ENCODE data around the gene GALNT15. TPM values are rescaled to one million over a fixed set of nuclear protein-coding genes. Genes with fewer than 3 reads are reported as not detected.

Gene GALNT15
- total RNA-seq, 3 donors from 2014 or later: 5.5 to 47.0 (median 12.5) TPM

GRCh38 chr3:16174976-16175901 lies 759 bp downstream of the GALNT15 start:
- Histone ChIP-seq H3K4me3 (no peak overlapping the region), H3K4me1 (ENCODE audit: low read depth) (no peaks in the 10 kb centered on the region), H3K9me3 (no peaks in the 10 kb centered on the region), H3K36me3 (ENCODE audit: low read depth) (no peaks in the 10 kb centered on the region)
- DNase-seq: no peak
- intact Hi-C loops (cut with DNase I, micrococcal nuclease): loop anchor here in 1 of 2 donors (5.0 kb wide), 2 partner anchors 72 to 123 kb away; no protein-coding TSS in a partner anchor
- no peak for TF ChIP-seq CTCF (IDR thresholded peaks at IDR 0.05)
- ATAC-seq: no peak

GRCh38 chr3:16176391-16177030 lies 2.0 kb downstream of the GALNT15 start:
- TF ChIP-seq CTCF (IDR thresholded peaks at IDR 0.05): no peak
- ATAC-seq: no peak
- H3K4me1 ChIP-seq (ENCODE audit: low read depth): no peaks in the 10 kb centered on the region
- DNase-seq: no peak
- intact Hi-C loops (cut with DNase I, micrococcal nuclease): loop anchor here in 1 of 2 donors (5.0 kb wide), 2 partner anchors 71 to 124 kb away; no protein-coding TSS in a partner anchor
- no peaks in the 10 kb centered on the region for H3K9me3 ChIP-seq
- no peaks in the 10 kb centered on the region for H3K36me3 ChIP-seq (ENCODE audit: low read depth)
- H3K4me3 ChIP-seq: no peak overlapping the region

- intact Hi-C loops (cut with DNase I, micrococcal nuclease): loop anchor here in 1 of 2 donors (5.0 kb wide), 2 partner anchors 70 to 125 kb away; no protein-coding TSS in a partner anchor
- no peak for DNase-seq
- no peak for ATAC-seq
- H3K4me3 ChIP-seq: no peak overlapping the region
- TF ChIP-seq CTCF (IDR thresholded peaks at IDR 0.05): no peak
- H3K4me1 ChIP-seq (ENCODE audit: low read depth): no peaks in the 10 kb centered on the region
- H3K9me3 ChIP-seq: no peaks in the 10 kb centered on the region
- no peaks in the 10 kb centered on the region for H3K36me3 ChIP-seq (ENCODE audit: low read depth)
Observed at GRCh38 chr3:16177382-16177781, 2.9 kb downstream of the GALNT15 start.

GRCh38 chr3:16177962-16178627 lies 3.6 kb downstream of the GALNT15 start:
- no peaks in the 10 kb centered on the region for H3K9me3 ChIP-seq
- no peaks in the 10 kb centered on the region for H3K4me1 ChIP-seq (ENCODE audit: low read depth)
- peak; percentile 75 to 86 (median 83) for DNase-seq
- no peaks in the 10 kb centered on the region for H3K36me3 ChIP-seq (ENCODE audit: low read depth)
- TF ChIP-seq CTCF (IDR thresholded peaks at IDR 0.05): peak; percentile 95
- peak; percentile 89 for ATAC-seq
- intact Hi-C loops (cut with DNase I, micrococcal nuclease): loop anchor here (2.0 to 5.0 kb wide), 3 partner anchors 69 to 129 kb away; no protein-coding TSS in a partner anchor
- no peak overlapping the region for H3K4me3 ChIP-seq

GRCh38 chr3:16178628-16178988 lies 4.1 kb downstream of the GALNT15 start:
- no peak for DNase-seq
- no peaks in the 10 kb centered on the region for H3K9me3 ChIP-seq
- ATAC-seq: no peak
- no peak for TF ChIP-seq CTCF (IDR thresholded peaks at IDR 0.05)
- intact Hi-C loops (cut with DNase I, micrococcal nuclease): loop anchor here (2.0 to 5.0 kb wide), 3 partner anchors 69 to 130 kb away; no protein-coding TSS in a partner anchor
- H3K4me3 ChIP-seq: no peak overlapping the region
- no peaks in the 10 kb centered on the region for H3K36me3 ChIP-seq (ENCODE audit: low read depth)
- H3K4me1 ChIP-seq (ENCODE audit: low read depth): no peaks in the 10 kb centered on the region

Measured in mucosa of descending colon (tissue), 3 donors.